Neural progenitor cell (in vitro differentiated cells): ENCODE results near the gene PCSK5. TPM values are rescaled to one million over a fixed set of nuclear protein-coding genes. Genes with fewer than 3 reads are reported as not detected.
A peak's percentile ranks its signal among the peaks of the same experiment; 100 is the strongest.

Experiments used
- DNase-seq: peaks from one replicate; pipeline ENCODE4 v3.0.0-alpha.2; 2016; ENCODE audit warnings: low spot score
- H2AFZ ChIP-seq: fragments of 200-600 bp; sonication (generic); replicated peaks from 2 replicates; pipeline ENCODE4 v1.6.1; 2016; ENCODE audit warnings: antibody characterized with exemption
- H3F3A ChIP-seq: fragments of 200-600 bp; sonication (generic); 2 replicates; pipeline ENCODE4 v1.6.1; 2016; ENCODE audit warnings: antibody characterized with exemption, low read depth
- H3K27ac ChIP-seq: fragments of 200-600 bp; sonication (generic); 2 replicates; pipeline ENCODE4 v1.5.1; 2016; ENCODE audit warnings: mild to moderate bottlenecking
- H3K27me3 ChIP-seq: fragments of 200-600 bp; sonication (generic); 2 replicates; pipeline ENCODE4 v1.6.1; 2016; ENCODE audit warnings: mild to moderate bottlenecking, moderate library complexity
- H3K36me3 ChIP-seq: fragments of 200-600 bp; sonication (generic); 2 replicates; pipeline ENCODE4 v1.5.1; 2016
- H3K4me1 ChIP-seq: fragments of 200-600 bp; sonication (generic); 2 replicates; pipeline ENCODE4 v1.6.1; 2016; ENCODE audit warnings: mixed run types
- H3K4me2 ChIP-seq: fragments of 200-600 bp; sonication (generic); 2 replicates; pipeline ENCODE4 v1.6.1; 2016
- H3K4me3 ChIP-seq: fragments of 200-600 bp; sonication (generic); 2 replicates; pipeline ENCODE4 v1.5.1; 2016
- H3K79me2 ChIP-seq: fragments of 200-600 bp; sonication (generic); 2 replicates; pipeline ENCODE4 v1.6.1; 2016; ENCODE audit warnings: low read depth
- H3K9ac ChIP-seq: fragments of 200-600 bp; sonication (generic); 2 replicates; pipeline ENCODE4 v1.6.1; 2016
- H3K9me3 ChIP-seq: fragments of 200-600 bp; sonication (generic); 2 replicates; pipeline ENCODE4 v1.5.1; 2016; ENCODE audit warnings: low read depth
- H4K20me1 ChIP-seq: fragments of 200-600 bp; sonication (generic); 2 replicates; pipeline ENCODE4 v1.6.1; 2016; ENCODE audit warnings: low read depth
- H3K27ac Mint-ChIP-seq: 3 replicates; pipeline ENCODE4 v1.8.0; 2021; ENCODE audit warnings: mixed read lengths
- H3K27me3 Mint-ChIP-seq: 2 replicates; pipeline ENCODE4 v1.8.0; 2022; ENCODE audit warnings: low read depth, mild to moderate bottlenecking, inconsistent platforms, moderate library complexity, mixed read lengths; ENCODE audit not compliant: insufficient read depth
- H3K36me3 Mint-ChIP-seq: 3 replicates; pipeline ENCODE4 v1.8.0; 2021; ENCODE audit warnings: mixed read lengths
- H3K4me1 Mint-ChIP-seq: 3 replicates; pipeline ENCODE4 v1.8.0; 2021; ENCODE audit warnings: mixed read lengths
- H3K4me3 Mint-ChIP-seq: 3 replicates; pipeline ENCODE4 v1.8.0; 2021; ENCODE audit warnings: mild to moderate bottlenecking, moderate library complexity, mixed read lengths
- H3K9me3 Mint-ChIP-seq: 3 replicates; pipeline ENCODE4 v1.8.0; 2020; ENCODE audit warnings: mixed read lengths
- CTCF ChIP-seq: fragments of 200-600 bp; sonication (generic); IDR thresholded peaks from 2 replicates; pipeline ENCODE4 v1.5.1; 2017; ENCODE audit warnings: antibody characterized with exemption, mild to moderate bottlenecking
- EZH2 ChIP-seq: fragments of 200-600 bp; sonication (generic); IDR thresholded peaks from 2 replicates; pipeline ENCODE4 v1.6.1; 2017; ENCODE audit warnings: antibody characterized with exemption, mild to moderate bottlenecking, moderate library complexity
- EZH2phosphoT487 ChIP-seq: fragments of 200-600 bp; sonication (generic); IDR thresholded peaks from 2 replicates; pipeline ENCODE4 v1.6.1; 2017; ENCODE audit warnings: antibody characterized with exemption
- total RNA-seq: library from RNA; depleted of rRNA; stranded (reverse); fragments of >200 nt; gene quantifications from 2 replicates; pipeline ENCODE4 v1.2.3, GENCODE V29; 2015; ENCODE audit warnings: low replicate concordance

Gene PCSK5
- total RNA-seq, 1 donor from 2014 or later = 23.4 TPM

DNA sequence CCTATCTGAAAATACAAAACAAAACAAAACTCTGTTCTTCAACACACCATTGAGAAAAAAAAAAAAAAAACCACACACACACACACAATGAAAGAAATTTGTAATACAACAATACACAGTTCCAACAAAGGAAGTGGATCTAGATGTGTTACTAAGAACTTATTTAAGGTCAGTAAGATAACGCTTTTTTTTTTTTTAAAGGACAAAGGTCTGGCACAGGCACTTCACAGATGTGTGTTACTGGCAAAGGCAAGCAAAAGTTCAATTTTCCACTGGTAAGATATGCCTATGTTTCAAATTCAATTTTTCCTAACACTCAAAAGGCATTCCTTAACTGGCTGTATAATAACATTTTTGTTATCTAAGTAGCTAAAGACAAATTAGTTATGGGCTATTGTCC lies 500.2 kb downstream of the PCSK5 start:
- Histone ChIP-seq H3K4me3 (no peak overlapping the region), H3K36me3 (peaks cover 18% of the 10 kb centered on the region)
- H3K27ac Mint-ChIP-seq = no peak overlapping the region

GRCh38 chr9:76394195-76394959 lies 503.9 kb downstream of the PCSK5 start, which contains the start of gene RFK:
Gene RFK, minus strand, starts transcription at chr9:76394426. Its CDS starts 255 bp downstream, at chr9:76394171.
- no peaks in the 10 kb centered on the region for H3K4me1 ChIP-seq
- peaks cover 7% of the 10 kb centered on the region for H3K36me3 ChIP-seq
- H2AFZ ChIP-seq = peak within 1 kb of the TSS; percentile 97
- H3K9me3 ChIP-seq = no peaks in the 10 kb centered on the region
- Mint-ChIP-seq H3K27me3 (peaks cover 5% of the 10 kb centered on the region), H3K27ac (peak within 1 kb of the TSS; percentile 95), H3K4me1 (peaks cover 10% of the 10 kb centered on the region), H3K9me3 (peaks cover 7% of the 10 kb centered on the region), H3K36me3 (peaks cover 13% of the 10 kb centered on the region), H3K4me3 (peak within 1 kb of the TSS; percentile 96)
- TF ChIP-seq CTCF (peak; percentile 58), EZH2 (no peak), EZH2phosphoT487 (no peak)
- H3K9ac ChIP-seq = peak within 1 kb of the TSS; percentile 47
- H3F3A ChIP-seq = peaks cover 23% of the 10 kb centered on the region
- H3K4me3 ChIP-seq = peak within 1 kb of the TSS; percentile 64
- H4K20me1 ChIP-seq = no peaks in the 10 kb centered on the region
- H3K27me3 ChIP-seq = no peaks in the 10 kb centered on the region
- H3K79me2 ChIP-seq = peaks cover 39% of the 10 kb centered on the region
- H3K27ac ChIP-seq = peak within 1 kb of the TSS; percentile 86
- peak within 1 kb of the TSS; percentile 92 for H3K4me2 ChIP-seq
- peak; percentile 97 for DNase-seq

More for the DNA sequence above, 500.2 kb downstream of the PCSK5 start:
- peaks cover 22% of the 10 kb centered on the region for H3F3A ChIP-seq
- no peaks in the 10 kb centered on the region for H3K27me3 ChIP-seq
- Mint-ChIP-seq H3K4me3 (no peak overlapping the region), H3K4me1 (peaks cover 10% of the 10 kb centered on the region), H3K36me3 (peaks cover 16% of the 10 kb centered on the region), H3K27me3 (peaks cover 3% of the 10 kb centered on the region), H3K9me3 (peaks cover 7% of the 10 kb centered on the region)
- H3K79me2 ChIP-seq = peaks cover 39% of the 10 kb centered on the region
- TF ChIP-seq EZH2phosphoT487 (no peak), CTCF (no peak), EZH2 (no peak)
- no peaks in the 10 kb centered on the region for H4K20me1 ChIP-seq
- DNase-seq = no peak
- no peaks in the 10 kb centered on the region for H3K9me3 ChIP-seq
- H3K4me1 ChIP-seq = no peaks in the 10 kb centered on the region
- no peak overlapping the region for H3K4me2 ChIP-seq
- no peak overlapping the region for H2AFZ ChIP-seq
- no peak overlapping the region for H3K9ac ChIP-seq
- no peak overlapping the region for H3K27ac ChIP-seq

DNA sequence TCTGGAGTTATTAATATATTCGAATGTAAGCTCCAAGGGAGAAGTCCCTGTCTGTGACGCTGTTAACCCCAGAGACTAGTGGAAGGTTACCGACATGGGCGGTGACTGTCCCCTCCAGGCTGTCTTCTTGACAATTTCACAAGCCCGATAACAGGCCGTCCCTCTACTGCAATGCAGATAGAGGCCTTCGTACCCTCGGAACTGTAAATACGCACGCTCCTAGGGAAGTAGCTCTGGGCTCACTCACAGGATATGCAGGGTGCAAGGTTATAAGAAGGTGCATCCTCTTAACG lies 504.4 kb downstream of the PCSK5 start:
- peak overlapping the region; percentile 96 for H3K4me3 Mint-ChIP-seq

More for the DNA sequence above, 504.4 kb downstream of the PCSK5 start:
- Mint-ChIP-seq H3K36me3 (peaks cover 13% of the 10 kb centered on the region), H3K9me3 (peaks cover 7% of the 10 kb centered on the region), H3K27me3 (peaks cover 5% of the 10 kb centered on the region), H3K27ac (peak overlapping the region; percentile 95), H3K4me1 (peaks cover 10% of the 10 kb centered on the region)
- DNase-seq = peak; percentile 66
- Histone ChIP-seq H3K79me2 (peaks cover 34% of the 10 kb centered on the region), H3K9ac (peak overlapping the region; percentile 38), H3K27me3 (no peaks in the 10 kb centered on the region), H3F3A (peaks cover 23% of the 10 kb centered on the region), H3K36me3 (peaks cover 7% of the 10 kb centered on the region), H3K27ac (peak overlapping the region; percentile 69), H4K20me1 (no peaks in the 10 kb centered on the region), H3K9me3 (no peaks in the 10 kb centered on the region), H3K4me1 (no peaks in the 10 kb centered on the region), H3K4me3 (peak overlapping the region; percentile 64), H3K4me2 (peak overlapping the region; percentile 92), H2AFZ (peak overlapping the region; percentile 89)
- TF ChIP-seq EZH2phosphoT487 (no peak), EZH2 (no peak), CTCF (no peak)
